GM21737 (cell line): ENCODE measurements around the gene RHOU.
"Not testable (repeated sequence)": the region's sequence is repeated elsewhere in the genome, so short reads cannot be mapped to it uniquely, and the experiment has no call there.

ENCODE experiments used
- ATAC-seq: cut with Tn5 transposase; IDR thresholded peaks from one replicate; pipeline ENCODE4 v1.9.1; 2021; ENCODE audit warnings: mild to moderate bottlenecking, moderate library complexity; ENCODE audit not compliant: unreplicated experiment

The RHOU gene

GRCh38 chr1:228734881-228735801, at the start of gene RHOU:
Gene RHOU (plus strand): TSS chr1:228735479. CDS start chr1:228735743, 264 bp downstream.
- peak; percentile 73 for ATAC-seq

GRCh38 chr1:228687587-228687986, 47.7 kb upstream of the RHOU start:
- ATAC-seq: no peak

- no peak for ATAC-seq
Observed at GRCh38 chr1:228689255-228689654, 46.0 kb upstream of the RHOU start.

GRCh38 chr1:228691211-228691610, 44.1 kb upstream of the RHOU start:
- no peak for ATAC-seq

GRCh38 chr1:228691926-228692325, 43.4 kb upstream of the RHOU start:
- ATAC-seq: no peak

- ATAC-seq: not testable (repeated sequence)
Observed at GRCh38 chr1:228694447-228694846, 40.8 kb upstream of the RHOU start.

- no peak for ATAC-seq
Observed at GRCh38 chr1:228695015-228695955, 40.0 kb upstream of the RHOU start.

- no peak for ATAC-seq
Observed at GRCh38 chr1:228697207-228698016, 37.9 kb upstream of the RHOU start.

GRCh38 chr1:228698017-228698329, 37.3 kb upstream of the RHOU start:
- no peak for ATAC-seq

GRCh38 chr1:228702433-228702832, 32.8 kb upstream of the RHOU start:
- ATAC-seq: no peak

- no peak for ATAC-seq
Observed at GRCh38 chr1:228706305-228706704, 29.0 kb upstream of the RHOU start.

- ATAC-seq: no peak
Observed at GRCh38 chr1:228717081-228717480, 18.2 kb upstream of the RHOU start.

GRCh38 chr1:228721407-228721806, 13.9 kb upstream of the RHOU start:
- ATAC-seq: no peak

GRCh38 chr1:228723287-228723686, 12.0 kb upstream of the RHOU start:
- no peak for ATAC-seq

- no peak for ATAC-seq
Observed at GRCh38 chr1:228723921-228724320, 11.4 kb upstream of the RHOU start.

GRCh38 chr1:228725178-228725577, 10.1 kb upstream of the RHOU start:
- no peak for ATAC-seq

GRCh38 chr1:228727681-228728171, 7.6 kb upstream of the RHOU start:
- no peak for ATAC-seq

GRCh38 chr1:228732426-228732825, 2.9 kb upstream of the RHOU start:
- no peak for ATAC-seq

GRCh38 chr1:228733576-228733975, 1.7 kb upstream of the RHOU start:
- ATAC-seq: no peak

- no peak for ATAC-seq
Observed at GRCh38 chr1:228735871-228736586, 750 bp downstream of the RHOU start.
